ENCODE results near the gene RGS7.
"Not testable (repeated sequence)": the region's sequence is repeated elsewhere in the genome, so short reads cannot be mapped to it uniquely, and the experiment has no call there.

RGS7 gene

DNA sequence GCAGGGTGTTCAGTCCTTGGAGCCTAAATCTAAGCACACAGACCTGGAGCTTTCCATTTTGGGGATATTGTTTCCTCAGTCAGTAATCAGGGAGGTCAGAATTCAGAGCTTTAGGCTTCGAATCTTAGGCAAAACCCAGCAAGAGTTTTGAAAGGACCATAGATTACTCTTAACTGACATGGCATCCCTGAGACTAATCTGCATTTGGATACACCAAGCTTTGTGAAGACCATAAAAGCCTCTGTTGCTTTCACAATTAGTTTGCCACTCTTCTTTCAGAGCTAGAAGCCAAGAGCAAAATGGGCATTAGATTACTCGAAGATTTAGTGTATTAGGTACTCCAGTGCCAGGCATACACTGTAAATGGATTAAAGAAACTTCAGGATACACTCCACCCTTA lies 613.3 kb downstream of the RGS7 start:
- H3K9me3 ChIP-seq: no peaks in the 10 kb centered on the region
- no peak for TF ChIP-seq CTCF (IDR thresholded peaks at IDR 0.05)
- H3K27ac ChIP-seq: no peak overlapping the region
- H3K4me3 ChIP-seq (ENCODE audit: low read depth in 1 of 2, low read length in 1 of 2): no peak overlapping the region
- no peaks in the 10 kb centered on the region for H3K36me3 ChIP-seq
- no peaks in the 10 kb centered on the region for H3K4me1 ChIP-seq (ENCODE audit: control insufficient read depth in 1 of 2, insufficient read depth in 1 of 2, low read depth in 1 of 2, low read length in 1 of 2)
- no peaks in the 10 kb centered on the region for H3K27me3 ChIP-seq

DNA sequence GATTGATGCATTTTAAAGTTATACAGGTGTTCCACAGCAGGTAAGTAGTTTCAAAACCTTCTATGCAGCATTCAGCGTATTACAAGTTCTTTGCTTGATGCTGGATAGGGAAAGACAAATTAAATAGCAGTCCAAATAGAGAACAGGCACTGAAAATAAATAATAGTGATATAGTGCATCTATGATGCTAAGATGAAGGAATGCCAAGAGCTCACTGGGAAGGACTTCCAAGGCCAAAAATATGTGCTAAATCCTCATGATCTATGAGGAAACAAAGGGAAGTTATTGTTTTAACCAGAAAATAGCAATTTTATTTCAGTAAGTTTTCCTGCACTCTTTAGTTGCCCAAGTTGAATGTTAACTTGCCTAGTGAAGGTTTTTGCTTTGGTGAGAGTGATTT lies 617.3 kb downstream of the RGS7 start:
- no peaks in the 10 kb centered on the region for H3K36me3 ChIP-seq
- H3K27me3 ChIP-seq: no peaks in the 10 kb centered on the region
- H3K9me3 ChIP-seq: no peaks in the 10 kb centered on the region
- H3K4me3 ChIP-seq (ENCODE audit: low read depth in 1 of 2, low read length in 1 of 2): no peak overlapping the region
- H3K4me1 ChIP-seq (ENCODE audit: control insufficient read depth in 1 of 2, insufficient read depth in 1 of 2, low read depth in 1 of 2, low read length in 1 of 2): no peaks in the 10 kb centered on the region
- no peak for TF ChIP-seq CTCF (IDR thresholded peaks at IDR 0.05)
- no peak overlapping the region for H3K27ac ChIP-seq

DNA sequence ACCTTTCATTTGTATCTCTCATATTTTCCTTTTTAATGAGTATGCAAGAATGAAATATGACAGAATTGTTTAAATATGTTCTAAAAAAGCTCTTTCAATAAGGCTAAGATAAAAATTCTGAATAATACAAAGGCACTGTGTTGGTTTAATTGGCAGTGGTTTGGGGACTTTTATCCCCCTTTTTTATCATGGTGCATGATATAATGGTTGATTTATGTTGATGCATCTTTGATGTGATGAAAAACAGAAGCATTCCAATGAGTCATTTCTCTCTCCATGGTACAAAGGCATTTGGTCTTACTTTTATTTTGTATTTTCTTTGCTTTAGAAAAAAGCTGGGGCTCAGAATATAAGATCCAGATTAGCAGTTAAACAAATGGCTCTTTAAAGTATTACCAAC lies 617.9 kb downstream of the RGS7 start:
- no peak for TF ChIP-seq CTCF (IDR thresholded peaks at IDR 0.05)
- H3K9me3 ChIP-seq: no peaks in the 10 kb centered on the region
- no peak overlapping the region for H3K27ac ChIP-seq

GRCh38 chr1:240737766-240738265 lies 619.2 kb downstream of the RGS7 start:
- no peak for TF ChIP-seq CTCF (IDR thresholded peaks at IDR 0.05)
- H3K27ac ChIP-seq: no peak overlapping the region

More for the DNA sequence above, 617.9 kb downstream of the RGS7 start:
- Histone ChIP-seq H3K4me3 (ENCODE audit: low read depth in 1 of 2, low read length in 1 of 2) (no peak overlapping the region), H3K27me3 (no peaks in the 10 kb centered on the region), H3K36me3 (no peaks in the 10 kb centered on the region), H3K4me1 (ENCODE audit: control insufficient read depth in 1 of 2, insufficient read depth in 1 of 2, low read depth in 1 of 2, low read length in 1 of 2) (no peaks in the 10 kb centered on the region)

DNA sequence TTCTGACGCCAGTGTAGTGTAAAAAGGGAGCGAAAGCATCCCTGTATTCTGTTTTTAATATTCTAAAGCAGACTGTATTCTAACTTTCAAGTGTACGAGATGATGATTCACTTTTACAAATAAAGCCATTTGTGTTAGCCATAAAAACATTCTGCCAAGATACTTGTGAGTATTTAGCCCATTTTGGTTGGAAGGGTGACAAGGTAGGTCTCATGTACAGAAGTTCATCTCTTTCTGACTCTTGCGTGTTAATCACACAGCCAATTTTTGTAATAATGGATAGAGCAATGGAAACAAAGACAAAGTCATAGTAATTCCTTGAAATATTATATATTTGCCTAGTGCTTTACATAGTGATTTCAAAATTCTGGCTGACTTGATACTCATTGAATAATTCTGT lies 619.7 kb downstream of the RGS7 start:
- H3K9me3 ChIP-seq: no peaks in the 10 kb centered on the region
- no peak for TF ChIP-seq CTCF (IDR thresholded peaks at IDR 0.05)

More at GRCh38 chr1:240737766-240738265, 619.2 kb downstream of the RGS7 start:
- no peaks in the 10 kb centered on the region for H3K9me3 ChIP-seq
- H3K27me3 ChIP-seq: no peaks in the 10 kb centered on the region
- H3K36me3 ChIP-seq: no peaks in the 10 kb centered on the region
- H3K4me1 ChIP-seq (ENCODE audit: control insufficient read depth in 1 of 2, insufficient read depth in 1 of 2, low read depth in 1 of 2, low read length in 1 of 2): no peaks in the 10 kb centered on the region
- no peak overlapping the region for H3K4me3 ChIP-seq (ENCODE audit: low read depth in 1 of 2, low read length in 1 of 2)

GRCh38 chr1:240734705-240735104 lies 622.3 kb downstream of the RGS7 start:
- not testable (repeated sequence) for H3K4me1 ChIP-seq (ENCODE audit: control insufficient read depth in 1 of 2, insufficient read depth in 1 of 2, low read depth in 1 of 2, low read length in 1 of 2); H3K36me3 ChIP-seq; H3K4me3 ChIP-seq (ENCODE audit: low read depth in 1 of 2, low read length in 1 of 2); H3K27me3 ChIP-seq; H3K9me3 ChIP-seq; H3K27ac ChIP-seq

More for the DNA sequence above, 619.7 kb downstream of the RGS7 start:
- H3K27ac ChIP-seq: no peak overlapping the region
- H3K4me1 ChIP-seq (ENCODE audit: control insufficient read depth in 1 of 2, insufficient read depth in 1 of 2, low read depth in 1 of 2, low read length in 1 of 2): no peaks in the 10 kb centered on the region
- H3K27me3 ChIP-seq: no peaks in the 10 kb centered on the region
- no peaks in the 10 kb centered on the region for H3K36me3 ChIP-seq
- H3K4me3 ChIP-seq (ENCODE audit: low read depth in 1 of 2, low read length in 1 of 2): no peak overlapping the region
